GM18861 (cell line): ENCODE results near the gene PAX3.
"Not testable (repeated sequence)": the region's sequence is repeated elsewhere in the genome, so short reads cannot be mapped to it uniquely, and the experiment has no call there.

ENCODE experiments used
- ATAC-seq: cut with Tn5 transposase; IDR thresholded peaks from one replicate; pipeline ENCODE4 v1.9.1; 2021; ENCODE audit not compliant: unreplicated experiment

Gene PAX3

DNA sequence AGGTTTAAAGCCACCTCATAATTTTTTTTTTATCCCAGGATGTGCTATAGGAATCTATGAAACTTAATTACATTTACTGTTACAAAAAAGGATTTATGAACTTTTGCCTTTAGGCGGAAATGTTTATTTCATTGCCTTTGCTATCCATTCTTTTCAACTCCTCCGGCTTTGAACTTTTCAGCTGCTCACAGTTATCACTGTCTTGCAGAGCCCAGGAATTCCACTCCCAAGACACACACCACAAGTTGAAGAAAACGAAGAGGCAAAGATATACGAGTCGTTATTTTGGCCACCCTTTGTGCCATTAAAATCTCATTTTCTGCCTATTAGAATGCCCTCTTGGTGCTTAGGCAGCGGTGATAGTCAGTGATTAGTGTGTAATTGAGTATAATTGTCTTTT lies 80.0 kb downstream of the PAX3 start:
- no peak for ATAC-seq

DNA sequence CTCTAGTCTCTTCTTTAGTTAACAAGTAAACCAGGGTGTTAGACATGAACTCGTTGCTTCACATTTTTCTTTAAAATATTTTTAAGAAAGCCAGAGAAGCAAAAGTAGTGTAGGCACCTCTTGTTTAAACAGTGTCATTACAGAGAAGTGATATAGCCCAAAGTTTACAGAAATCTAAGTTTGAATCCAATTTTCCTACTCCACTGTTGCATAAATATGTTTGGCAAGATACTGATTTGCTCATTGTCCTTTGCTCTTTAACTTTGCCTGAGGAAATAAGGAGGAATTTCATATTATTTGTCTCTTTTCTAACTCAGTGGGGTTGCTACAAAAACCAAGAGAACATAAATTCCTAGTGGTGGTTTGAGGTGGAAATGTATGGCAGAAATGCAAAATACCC lies 81.1 kb downstream of the PAX3 start:
- ATAC-seq, result no peak

DNA sequence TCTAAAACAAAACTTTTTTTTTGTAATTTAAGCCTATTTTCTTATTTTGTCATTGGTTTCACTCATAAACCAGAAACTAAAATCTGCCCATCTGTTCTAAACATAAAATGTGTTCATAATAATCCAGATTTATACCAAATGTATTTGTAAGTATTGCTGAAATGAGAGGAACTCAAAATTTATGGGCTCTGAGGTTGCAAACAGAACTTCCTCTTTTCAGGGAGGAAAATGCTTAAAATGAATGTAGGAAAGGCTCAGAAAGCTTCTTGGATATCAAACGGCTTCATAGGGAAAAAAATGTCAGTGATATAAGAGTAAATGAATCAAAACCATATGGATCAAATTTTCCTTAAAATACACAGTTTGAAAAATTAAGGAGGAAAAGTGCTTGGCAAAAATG lies 83.9 kb downstream of the PAX3 start:
- no peak for ATAC-seq

DNA sequence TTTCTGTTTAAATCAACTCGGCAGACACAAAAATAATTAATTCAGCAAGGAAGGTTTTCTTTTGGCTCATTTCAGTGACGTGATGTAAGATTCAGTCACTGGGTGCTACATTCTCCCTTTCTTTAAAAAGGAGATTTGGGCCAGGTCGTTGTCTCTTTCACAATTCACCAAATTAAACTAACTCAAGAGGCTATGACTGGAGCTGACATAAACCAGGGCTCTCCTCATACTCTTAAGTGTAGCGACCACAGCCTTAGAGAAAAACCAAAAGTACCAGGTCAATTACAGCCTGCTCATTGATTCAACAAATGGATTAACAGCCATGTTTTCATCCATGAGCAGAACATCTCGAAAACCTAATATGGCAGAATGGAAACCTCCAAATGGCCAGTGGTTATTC lies 85.7 kb downstream of the PAX3 start:
- ATAC-seq, result no peak

DNA sequence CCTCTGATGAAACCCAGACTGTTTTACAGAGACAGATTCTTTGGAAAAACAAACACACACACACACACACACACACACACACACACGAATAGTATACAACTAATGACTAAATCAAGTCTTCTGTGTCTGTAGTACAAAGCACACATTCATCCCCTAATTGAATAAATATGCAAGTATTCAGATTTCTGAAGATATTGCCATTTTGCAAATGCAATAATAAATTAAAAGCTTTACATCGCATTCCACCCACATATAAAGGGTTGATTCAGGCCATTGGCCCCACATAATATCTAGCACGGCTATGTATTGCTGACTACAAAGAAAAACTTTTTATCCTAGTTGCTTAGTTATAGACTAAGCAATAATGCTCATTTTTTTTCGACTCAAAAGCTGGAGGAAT lies 86.2 kb downstream of the PAX3 start:
- ATAC-seq, result no peak

DNA sequence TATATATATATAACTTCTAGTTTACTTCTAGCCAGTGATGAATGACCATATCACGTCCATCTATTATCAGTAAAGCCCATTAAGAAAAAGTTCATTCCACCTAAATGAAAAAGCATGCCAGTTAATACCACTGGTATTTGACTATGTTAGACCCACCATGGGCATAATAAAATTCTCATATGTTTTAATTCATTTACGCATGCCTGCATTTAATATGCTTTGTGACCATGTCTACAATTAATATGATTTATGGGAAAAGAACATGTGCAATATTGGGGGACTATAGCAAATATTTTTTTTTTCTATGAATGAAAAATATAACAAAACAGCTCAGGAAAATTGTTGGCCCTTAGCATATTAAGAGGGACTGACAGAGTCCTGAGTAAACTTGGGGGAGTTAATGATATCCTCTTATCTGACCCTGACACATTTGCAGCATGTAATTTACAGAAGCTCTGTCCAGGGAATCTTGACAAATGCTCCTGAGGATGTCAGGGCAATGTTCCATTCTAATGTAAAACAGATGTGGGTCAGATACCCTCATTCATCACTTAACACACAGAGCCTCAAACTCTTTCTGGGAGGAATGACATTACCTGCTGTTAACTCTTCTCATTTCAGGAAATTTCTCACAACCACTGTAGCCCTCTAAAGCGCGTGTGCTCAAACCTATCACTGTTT lies 90.6 kb downstream of the PAX3 start:
- ATAC-seq, result no peak

DNA sequence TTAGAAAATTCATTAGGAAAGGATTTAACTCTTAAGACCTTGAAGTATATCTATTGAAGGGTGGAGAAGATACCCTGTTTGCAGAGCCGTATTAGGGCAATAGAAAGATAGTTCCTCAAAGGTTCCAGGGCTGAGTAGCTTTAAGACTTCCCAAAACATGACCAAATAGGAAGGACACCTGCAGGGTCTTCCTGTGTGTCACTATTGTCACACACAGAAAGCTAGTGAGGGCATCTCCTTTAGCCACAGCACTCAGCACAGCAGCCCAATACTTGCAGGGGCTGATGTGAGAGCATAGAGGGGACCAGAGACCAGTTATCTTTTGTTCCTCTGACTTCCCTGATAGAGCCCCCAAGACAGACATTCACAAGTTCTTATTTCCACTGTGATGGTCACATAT lies 93.7 kb downstream of the PAX3 start:
- no peak for ATAC-seq

DNA sequence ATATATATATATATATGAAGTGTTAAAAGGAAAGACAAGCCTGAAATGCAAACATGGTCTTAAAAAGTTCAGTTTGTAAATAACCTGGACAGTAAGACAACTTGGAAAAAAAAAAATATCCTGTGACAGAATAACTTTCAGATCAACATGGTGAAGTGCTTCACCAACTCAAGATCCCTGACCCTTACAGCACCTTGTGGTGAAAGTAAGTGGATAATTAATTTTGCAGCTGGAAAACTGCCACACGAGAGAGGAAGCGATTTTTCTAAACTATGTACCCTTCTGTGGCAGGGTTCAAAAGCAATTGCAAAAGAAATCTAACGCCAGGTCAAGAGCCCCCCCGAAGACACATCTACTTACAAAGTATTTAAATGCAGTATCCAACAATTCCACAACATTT lies 95.8 kb downstream of the PAX3 start:
- no peak for ATAC-seq

DNA sequence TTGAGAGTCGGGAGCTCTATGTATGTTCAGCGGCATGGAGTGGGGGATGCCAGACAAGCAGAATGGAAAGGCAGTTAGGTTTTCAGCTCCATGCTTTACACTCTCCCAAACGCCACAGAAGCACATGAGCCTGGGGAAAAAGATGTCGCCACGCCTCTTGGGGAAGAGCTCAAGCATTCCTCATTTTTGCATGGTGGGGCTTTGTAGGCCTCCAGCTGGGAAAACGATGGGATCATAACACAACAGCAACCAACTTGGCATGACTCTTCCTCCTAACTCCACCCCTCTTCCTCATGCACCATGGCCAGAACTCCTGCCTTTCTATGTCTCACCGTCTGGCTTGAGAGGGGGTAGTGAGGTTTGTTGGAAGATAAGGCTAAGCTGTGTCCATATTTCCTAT lies 102.6 kb downstream of the PAX3 start:
- no peak for ATAC-seq

DNA sequence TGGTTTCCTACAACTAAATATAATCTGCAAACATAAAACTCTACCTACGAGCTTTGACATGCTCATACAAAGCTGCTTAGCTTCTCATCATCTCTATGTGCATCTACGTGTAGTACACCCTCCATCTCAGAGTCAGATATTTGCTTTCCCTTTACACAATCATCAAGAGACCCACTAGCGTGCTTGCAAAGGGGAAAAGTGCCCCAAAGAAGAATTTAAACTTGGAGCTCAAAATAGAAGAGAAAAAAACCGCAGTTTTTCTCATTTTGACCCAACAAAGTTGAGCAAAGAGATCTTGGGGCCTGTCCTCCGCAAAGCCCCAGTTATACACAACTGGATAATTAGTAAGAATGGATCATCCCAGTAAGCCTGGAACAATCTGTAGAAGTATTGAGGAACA lies 104.1 kb downstream of the PAX3 start:
- ATAC-seq, result no peak

DNA sequence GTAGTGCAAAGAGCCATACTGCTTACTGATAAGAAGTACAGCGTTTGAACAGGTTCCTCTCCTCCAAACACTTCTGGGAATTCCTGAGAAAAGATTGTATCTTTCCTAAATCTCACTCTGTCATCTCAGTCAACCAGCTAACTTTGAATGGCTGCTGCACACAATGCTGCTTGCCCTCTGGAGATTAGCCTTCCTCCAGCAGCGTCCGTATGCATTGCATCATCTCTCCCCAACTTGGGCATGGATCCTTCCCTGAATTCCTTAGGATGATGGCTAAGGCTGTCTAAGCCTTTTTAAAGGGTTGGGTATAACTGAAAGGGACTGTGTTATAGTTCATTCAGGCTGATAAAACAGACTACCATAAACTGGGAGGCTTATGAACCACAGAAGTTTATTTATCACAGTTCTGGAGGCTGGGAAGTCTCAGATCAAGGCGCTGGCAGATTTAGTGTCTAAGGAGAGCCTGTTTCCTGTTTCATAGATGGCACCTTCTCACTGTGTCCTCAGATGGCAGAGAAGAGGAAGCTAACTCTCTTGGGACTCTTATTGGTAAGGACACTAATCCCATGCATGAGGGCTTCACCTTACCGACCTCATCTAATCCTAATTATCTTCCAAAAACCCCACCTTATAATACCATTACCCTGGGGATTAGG lies 105.3 kb downstream of the PAX3 start:
- no peak for ATAC-seq

DNA sequence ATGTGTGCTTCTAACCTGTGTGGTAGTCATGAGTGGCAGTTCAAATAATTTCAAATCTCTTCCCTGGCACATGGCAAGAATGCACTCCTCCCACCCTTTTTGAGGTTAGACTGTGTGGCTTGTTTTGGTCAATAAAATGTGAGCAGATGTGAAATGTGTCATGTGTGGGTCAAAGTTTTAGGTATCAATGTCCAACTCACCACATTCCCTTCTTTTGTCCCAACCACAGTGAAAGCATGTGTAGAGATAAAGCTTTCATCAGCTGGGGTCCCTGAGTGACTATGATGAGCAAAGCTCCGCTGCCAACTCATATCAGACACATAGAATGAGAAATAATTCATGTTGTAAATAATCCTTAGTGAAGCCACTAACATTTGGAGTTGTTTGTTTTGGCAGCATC lies 118.2 kb downstream of the PAX3 start:
- ATAC-seq, result no peak

DNA sequence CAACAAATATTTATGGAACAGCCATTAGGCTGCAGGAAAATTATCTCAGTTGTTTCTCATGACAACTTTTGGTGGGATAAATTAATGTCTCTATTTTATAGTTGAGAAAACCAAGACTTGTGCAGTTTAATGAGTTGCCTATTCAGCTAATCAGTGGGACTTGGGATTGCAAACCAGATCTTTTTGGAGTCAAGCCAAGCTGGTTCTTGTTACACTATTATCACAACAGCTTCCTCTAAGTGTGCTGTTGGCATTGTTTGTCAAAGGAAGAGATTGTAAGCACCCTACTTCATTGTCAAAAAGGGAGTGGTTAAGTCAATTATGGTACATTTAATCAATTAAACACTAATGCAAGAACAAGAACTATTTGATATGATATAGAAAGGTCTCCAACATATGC lies 119.2 kb downstream of the PAX3 start:
- ATAC-seq, result no peak

DNA sequence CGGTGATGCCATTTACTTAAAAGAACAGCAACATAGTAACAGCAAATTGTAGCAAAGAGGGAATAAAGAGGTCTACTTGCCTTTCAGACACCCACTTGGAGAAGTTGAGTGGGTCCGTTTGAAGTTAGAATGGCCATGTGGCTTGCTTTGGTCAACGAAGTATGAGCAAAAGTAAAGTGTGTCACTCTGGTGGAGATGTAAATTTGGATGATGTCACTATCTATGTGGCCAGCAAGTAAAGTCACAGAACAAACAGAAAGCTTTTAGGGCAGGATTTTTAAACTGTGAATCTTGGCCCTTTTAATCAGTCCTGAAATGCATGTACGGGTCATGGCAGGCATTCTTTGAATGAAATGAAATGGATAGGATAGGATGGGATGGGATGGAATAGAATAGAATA lies 120.3 kb downstream of the PAX3 start:
- ATAC-seq, result no peak

DNA sequence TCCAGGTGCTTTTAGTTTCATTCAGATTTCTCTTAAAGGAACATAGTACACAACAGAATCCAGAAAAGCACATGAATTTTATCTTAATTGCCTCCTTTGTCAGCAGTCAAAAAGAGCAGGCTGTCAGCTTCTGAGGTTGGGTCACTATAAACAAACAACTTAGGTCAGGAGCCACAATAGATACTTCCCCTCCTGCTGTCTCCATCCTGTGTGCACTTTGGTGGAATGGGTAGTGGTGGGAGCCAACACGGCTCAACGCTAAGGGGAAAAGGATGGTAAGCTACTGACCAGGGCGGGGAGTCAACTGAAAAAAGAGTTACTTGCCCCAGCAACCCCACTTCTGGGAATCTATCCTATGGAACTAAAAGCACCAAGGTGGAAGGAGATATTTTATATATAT lies 121.9 kb downstream of the PAX3 start:
- ATAC-seq, result no peak

DNA sequence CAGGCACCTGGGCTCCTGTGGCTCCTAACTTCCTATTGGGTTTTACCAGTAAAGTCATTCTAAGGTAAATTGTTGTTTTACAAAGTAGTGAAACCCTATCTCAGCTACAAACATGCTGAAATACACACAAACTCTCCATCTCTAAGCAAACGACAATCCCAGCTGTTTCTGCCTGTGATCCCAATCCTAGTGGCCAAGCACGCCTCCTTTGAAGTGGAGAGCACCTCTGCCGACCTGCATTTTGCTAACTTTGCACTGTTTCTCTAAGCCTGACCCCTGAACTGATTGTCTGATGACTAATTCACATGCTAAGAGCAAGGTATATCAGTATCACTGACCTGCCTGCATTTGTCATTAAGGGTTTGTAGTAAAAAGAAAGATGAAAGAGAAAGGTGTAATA lies 124.3 kb downstream of the PAX3 start:
- no peak for ATAC-seq

DNA sequence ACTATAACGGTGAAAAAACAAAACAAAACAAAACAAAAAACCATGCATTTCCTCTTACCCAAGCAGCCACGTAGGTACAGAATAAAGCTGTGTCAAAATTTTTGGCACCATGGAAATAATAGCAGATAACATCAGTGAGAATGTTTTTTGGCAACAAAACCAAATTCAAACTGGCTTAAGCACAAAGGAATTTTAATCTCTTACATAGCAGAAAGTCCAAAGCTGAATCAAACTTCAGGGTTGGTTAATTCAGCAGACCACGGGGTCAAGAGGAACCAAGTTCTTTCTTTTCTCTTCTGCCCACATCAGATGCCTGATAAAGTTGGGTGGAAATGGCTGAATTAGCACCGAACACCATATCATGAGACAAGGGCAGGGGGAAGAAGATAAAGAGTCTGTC lies 129.5 kb downstream of the PAX3 start:
- ATAC-seq, result no peak

DNA sequence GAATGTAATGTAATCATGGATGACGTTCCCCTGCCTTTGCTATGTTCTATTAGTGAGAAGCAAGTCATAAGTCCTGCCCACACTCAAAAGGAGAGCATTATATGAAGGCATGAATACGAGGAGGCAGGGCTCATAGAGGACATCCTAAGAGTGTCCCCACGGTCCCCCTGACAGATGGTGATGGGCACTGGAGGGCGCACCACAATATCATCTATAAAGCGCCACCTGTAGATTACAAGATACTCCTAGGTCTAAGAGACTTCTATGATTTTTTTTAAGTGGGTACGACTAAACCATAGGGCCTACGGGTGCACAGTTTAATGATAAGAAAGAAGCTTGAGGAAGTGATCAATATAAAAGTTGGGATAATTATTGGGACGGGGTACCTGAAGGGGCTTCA lies 131.0 kb downstream of the PAX3 start:
- ATAC-seq, result no peak

DNA sequence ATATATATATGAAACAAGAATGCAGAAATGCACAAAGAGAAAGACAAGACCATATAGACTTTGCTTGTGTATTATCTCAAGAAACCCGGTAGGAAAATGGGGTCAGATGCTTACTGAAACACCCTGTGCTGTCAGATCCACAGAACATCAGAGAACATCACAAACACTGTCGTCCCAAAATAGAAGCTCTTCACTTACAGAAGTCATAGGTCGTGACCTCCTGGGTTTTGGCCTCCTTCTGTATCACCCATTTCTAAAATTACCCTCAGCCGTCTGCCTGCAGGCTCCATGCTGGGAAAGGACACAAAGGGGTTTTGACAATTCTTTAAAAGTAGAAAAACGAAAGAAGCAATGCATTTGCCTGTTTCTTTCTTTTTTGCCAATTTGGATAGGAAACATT lies 137.9 kb downstream of the PAX3 start:
- no peak for ATAC-seq

DNA sequence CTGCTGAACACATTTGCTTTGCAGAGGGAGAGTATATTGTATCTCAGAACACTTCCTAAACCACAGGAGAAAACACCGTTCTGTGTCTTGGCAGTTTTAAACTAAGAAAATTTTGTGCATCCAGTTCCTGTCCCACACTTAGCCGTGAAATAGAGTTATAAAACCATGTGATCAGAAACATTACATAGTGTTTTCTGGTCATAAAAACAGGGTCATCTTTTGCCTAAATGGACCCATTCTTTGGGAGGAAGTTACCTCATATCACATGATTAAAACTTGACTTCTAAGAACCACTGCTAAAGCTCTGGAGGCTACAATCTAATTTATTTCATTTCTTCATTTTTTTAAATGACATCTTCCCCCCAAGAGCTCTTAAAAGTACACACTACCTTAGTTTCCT lies 138.7 kb downstream of the PAX3 start:
- ATAC-seq, result no peak

DNA sequence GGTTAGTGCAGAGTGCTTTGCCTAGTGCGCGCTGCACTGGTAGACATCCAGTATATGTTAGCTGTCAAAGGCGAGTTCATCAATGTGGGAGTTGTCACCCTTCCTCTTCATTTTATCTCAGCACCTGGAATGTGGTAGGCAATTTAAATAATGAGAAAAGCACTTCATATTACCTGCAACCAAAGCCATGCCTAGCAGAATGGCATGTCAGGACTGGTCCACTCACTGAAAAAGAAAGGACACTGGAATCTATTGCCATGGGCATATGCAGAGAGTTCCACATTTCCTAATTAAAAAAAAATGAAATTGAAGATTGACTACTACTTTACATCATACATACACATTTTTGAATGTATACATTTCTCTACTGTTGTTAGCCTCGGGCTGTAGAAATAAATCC lies 139.6 kb downstream of the PAX3 start:
- no peak for ATAC-seq

DNA sequence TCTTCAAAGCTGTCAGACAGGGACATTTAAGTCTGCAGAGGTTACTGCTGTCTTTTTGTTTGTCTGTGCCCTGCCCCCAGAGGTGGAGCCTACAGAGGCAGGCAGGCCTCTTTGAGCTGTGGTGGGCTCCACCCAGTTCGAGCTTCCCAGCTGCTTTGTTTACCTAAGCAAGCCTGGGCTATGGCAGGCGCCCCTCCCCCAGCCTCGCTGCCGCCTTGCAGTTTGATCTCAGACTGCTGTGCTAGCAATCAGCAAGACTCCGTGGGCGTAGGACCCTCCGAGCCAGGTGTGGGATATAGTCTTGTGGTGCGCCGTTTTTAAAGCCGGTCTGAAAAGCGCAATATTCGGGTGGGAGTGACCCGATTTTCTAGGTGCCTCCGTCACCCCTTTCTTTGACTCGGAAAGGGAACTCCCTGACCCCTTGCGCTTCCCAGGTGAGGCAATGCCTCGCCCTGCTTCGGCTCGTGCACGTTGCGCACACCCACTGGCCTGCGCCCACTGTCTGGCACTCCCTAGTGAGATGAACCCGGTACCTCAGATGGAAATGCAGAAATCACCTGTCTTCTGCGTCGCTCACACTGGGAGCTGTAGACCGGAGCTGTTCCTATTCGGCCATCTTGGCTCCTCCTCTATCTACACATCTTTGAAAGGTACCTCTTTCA lies 143.7 kb downstream of the PAX3 start:
- not testable (repeated sequence) for ATAC-seq
